ENCODE measurements around the gene CYLD.

The CYLD gene

DNA sequence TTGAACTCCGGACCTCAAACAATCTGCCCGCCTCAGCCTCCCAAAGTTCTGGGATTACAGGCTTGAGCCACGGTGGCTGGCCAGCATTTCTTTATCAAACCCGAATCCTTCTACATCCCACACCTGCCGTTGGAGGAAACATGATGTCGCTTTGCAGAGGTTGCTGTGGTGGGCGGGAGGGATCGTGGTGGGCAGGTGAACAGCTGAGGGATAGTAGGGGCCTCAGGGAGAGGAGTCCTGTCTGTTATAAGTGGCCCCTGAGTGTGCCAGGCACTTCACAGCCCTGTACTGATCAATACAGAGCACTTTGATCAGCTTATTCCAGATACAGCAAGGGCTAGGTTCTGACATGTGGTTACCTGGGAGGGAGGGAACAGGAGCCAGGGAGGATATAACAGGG lies 76.5 kb downstream of the CYLD start:
- WGBS (ENCODE audit: insufficient coverage, insufficient read length), result no CpG with 5 or more reads among the region's 8 CpGs
- DNase-seq (ENCODE audit: low read depth, low spot score), result no peak
- H3K27ac ChIP-seq (ENCODE audit: low read length), result no peak overlapping the region
- H3K36me3 ChIP-seq (ENCODE audit: control insufficient read depth, insufficient read depth, low read length), result no peaks in the 10 kb centered on the region
- H3K9me3 ChIP-seq (ENCODE audit: control insufficient read depth, insufficient read depth, low read length), result no peaks in the 10 kb centered on the region
- no peaks in the 10 kb centered on the region for H3K27me3 ChIP-seq (ENCODE audit: control insufficient read depth, insufficient read depth, low read length)
- H3K4me3 ChIP-seq (ENCODE audit: low read length), result no peak overlapping the region
- no peaks in the 10 kb centered on the region for H3K4me1 ChIP-seq (ENCODE audit: control insufficient read depth, insufficient read depth, low read length)

DNA sequence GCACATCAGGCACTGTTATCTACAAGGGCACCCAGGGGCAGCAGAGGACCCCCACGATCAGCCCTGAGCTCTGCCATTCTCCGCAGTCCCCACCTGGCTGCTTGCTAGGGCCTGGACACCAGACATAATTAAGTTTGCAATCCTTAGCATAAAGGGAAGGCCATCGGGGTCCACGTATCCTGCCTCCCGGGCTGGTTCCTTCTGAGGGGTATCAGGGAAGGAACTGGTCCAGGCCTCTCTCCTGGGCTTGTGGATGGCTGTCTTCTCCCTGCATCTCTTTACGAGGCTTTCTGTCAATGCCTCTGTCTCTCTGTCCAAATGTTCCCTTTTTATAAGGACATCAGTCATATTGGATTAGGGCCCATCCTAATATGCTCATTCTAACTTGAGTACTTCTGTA lies 77.8 kb downstream of the CYLD start:
- H3K27me3 ChIP-seq (ENCODE audit: control insufficient read depth, insufficient read depth, low read length), result no peaks in the 10 kb centered on the region
- no peaks in the 10 kb centered on the region for H3K4me1 ChIP-seq (ENCODE audit: control insufficient read depth, insufficient read depth, low read length)
- no peak for DNase-seq (ENCODE audit: low read depth, low spot score)
- no peaks in the 10 kb centered on the region for H3K9me3 ChIP-seq (ENCODE audit: control insufficient read depth, insufficient read depth, low read length)
- no peak overlapping the region for H3K4me3 ChIP-seq (ENCODE audit: low read length)
- WGBS (ENCODE audit: insufficient coverage, insufficient read length), result no CpG with 5 or more reads among the region's 6 CpGs
- no peaks in the 10 kb centered on the region for H3K36me3 ChIP-seq (ENCODE audit: control insufficient read depth, insufficient read depth, low read length)
- H3K27ac ChIP-seq (ENCODE audit: low read length), result no peak overlapping the region

DNA sequence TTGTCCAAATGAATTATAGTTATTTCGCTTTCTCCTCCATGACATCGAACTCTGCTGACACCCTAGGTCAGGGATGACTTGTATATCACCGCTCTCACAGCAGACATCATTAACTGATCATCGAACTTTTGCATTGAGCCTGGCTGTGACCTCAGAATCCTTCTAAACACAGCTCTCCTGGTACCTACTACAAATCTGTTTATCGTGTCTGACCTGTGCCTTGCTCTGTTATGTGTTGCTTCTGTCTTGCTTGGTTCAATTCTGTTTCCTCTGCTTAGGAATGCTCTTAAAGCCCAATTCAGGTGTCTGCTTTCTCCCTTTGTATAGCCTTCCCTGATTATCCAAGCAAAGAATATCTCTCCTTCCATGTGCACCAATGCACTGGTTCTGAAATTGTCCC lies 78.3 kb downstream of the CYLD start:
- Histone ChIP-seq H3K4me1 (ENCODE audit: control insufficient read depth, insufficient read depth, low read length) (no peaks in the 10 kb centered on the region), H3K27ac (ENCODE audit: low read length) (no peak overlapping the region), H3K27me3 (ENCODE audit: control insufficient read depth, insufficient read depth, low read length) (no peaks in the 10 kb centered on the region), H3K36me3 (ENCODE audit: control insufficient read depth, insufficient read depth, low read length) (no peaks in the 10 kb centered on the region), H3K4me3 (ENCODE audit: low read length) (no peak overlapping the region), H3K9me3 (ENCODE audit: control insufficient read depth, insufficient read depth, low read length) (no peaks in the 10 kb centered on the region)
- DNase-seq (ENCODE audit: low read depth, low spot score), result no peak
- no CpG with 5 or more reads among the region's 5 CpGs for WGBS (ENCODE audit: insufficient coverage, insufficient read length)

DNA sequence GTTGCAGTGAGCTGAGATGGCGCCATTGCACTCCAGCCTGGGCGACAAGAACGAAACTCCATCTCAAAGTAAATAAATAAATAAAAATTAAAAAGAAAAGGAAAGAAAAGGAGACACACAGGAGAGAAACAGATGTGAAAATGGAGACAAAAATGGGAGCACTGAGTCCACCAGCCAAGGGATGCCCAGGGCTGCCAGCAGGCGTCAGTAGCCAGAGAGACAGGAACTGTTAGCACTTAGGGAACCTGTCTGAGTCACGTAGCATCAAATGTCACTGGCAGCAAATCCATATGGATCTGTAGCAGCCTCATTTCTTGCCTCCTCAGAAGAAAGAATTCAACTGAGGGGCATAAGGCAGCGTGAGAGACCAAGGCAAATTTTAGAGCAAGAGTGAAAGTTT lies 79.7 kb downstream of the CYLD start:
- WGBS (ENCODE audit: insufficient coverage, insufficient read length), result no CpG with 5 or more reads among the region's 6 CpGs
- H3K36me3 ChIP-seq (ENCODE audit: control insufficient read depth, insufficient read depth, low read length), result no peaks in the 10 kb centered on the region
- H3K27ac ChIP-seq (ENCODE audit: low read length), result no peak overlapping the region
- H3K9me3 ChIP-seq (ENCODE audit: control insufficient read depth, insufficient read depth, low read length), result no peaks in the 10 kb centered on the region
- no peaks in the 10 kb centered on the region for H3K27me3 ChIP-seq (ENCODE audit: control insufficient read depth, insufficient read depth, low read length)
- no peaks in the 10 kb centered on the region for H3K4me1 ChIP-seq (ENCODE audit: control insufficient read depth, insufficient read depth, low read length)
- DNase-seq (ENCODE audit: low read depth, low spot score), result no peak
- no peak overlapping the region for H3K4me3 ChIP-seq (ENCODE audit: low read length)

DNA sequence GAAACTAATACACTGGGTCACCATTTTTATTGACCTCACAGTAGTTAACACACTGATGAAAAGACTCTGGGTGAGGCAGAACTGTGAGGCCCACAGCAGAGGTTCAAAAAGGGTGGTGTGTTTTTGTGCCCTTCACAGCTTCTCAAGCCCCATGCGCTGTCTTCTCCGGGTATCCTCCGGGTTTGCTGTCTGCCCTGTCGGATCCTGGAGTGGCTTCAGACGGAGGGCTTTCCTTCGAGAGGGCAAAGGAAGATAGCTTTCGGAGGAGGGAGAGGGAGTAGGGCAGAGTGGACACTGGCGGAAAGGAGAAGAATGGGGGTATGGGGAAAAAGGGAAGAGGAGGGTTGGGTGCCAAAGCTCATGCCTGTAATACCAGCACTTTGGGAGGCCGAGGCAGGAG lies 80.8 kb downstream of the CYLD start:
- DNase-seq (ENCODE audit: low read depth, low spot score), result no peak
- H3K36me3 ChIP-seq (ENCODE audit: control insufficient read depth, insufficient read depth, low read length), result no peaks in the 10 kb centered on the region
- WGBS (ENCODE audit: insufficient coverage, insufficient read length), result no CpG with 5 or more reads among the region's 9 CpGs
- no peaks in the 10 kb centered on the region for H3K27me3 ChIP-seq (ENCODE audit: control insufficient read depth, insufficient read depth, low read length)
- H3K4me3 ChIP-seq (ENCODE audit: low read length), result no peak overlapping the region
- H3K4me1 ChIP-seq (ENCODE audit: control insufficient read depth, insufficient read depth, low read length), result no peaks in the 10 kb centered on the region
- no peak overlapping the region for H3K27ac ChIP-seq (ENCODE audit: low read length)
- no peaks in the 10 kb centered on the region for H3K9me3 ChIP-seq (ENCODE audit: control insufficient read depth, insufficient read depth, low read length)

DNA sequence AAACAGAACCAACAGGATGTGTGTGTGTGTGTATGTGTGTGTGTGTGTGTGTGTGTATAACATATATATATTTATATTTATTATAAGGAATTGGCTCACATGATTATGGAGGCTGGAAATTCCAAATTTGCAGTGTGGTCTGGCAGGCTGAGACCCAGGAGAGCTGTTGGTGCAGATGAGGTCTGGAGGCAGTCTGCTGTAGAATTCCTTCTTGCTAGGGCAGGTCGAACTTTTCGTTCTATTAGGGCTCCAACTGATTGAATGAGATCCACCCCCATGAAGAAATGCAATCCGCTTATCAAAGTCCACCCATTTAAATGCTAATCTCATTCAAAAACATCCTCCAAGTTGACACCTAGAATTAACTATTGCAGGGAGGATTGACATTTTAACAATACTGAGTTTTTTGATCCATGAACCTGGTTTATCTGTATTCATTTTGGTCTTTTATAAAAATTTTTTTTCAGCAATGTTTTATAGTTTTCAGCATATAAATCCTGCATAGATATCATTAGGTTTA lies 85.0 kb downstream of the CYLD start:
- Histone ChIP-seq H3K4me1 (ENCODE audit: control insufficient read depth, insufficient read depth, low read length) (no peaks in the 10 kb centered on the region), H3K27me3 (ENCODE audit: control insufficient read depth, insufficient read depth, low read length) (no peaks in the 10 kb centered on the region), H3K36me3 (ENCODE audit: control insufficient read depth, insufficient read depth, low read length) (no peaks in the 10 kb centered on the region), H3K27ac (ENCODE audit: low read length) (no peak overlapping the region), H3K9me3 (ENCODE audit: control insufficient read depth, insufficient read depth, low read length) (no peaks in the 10 kb centered on the region), H3K4me3 (ENCODE audit: low read length) (no peak overlapping the region)
- no peak for DNase-seq (ENCODE audit: low read depth, low spot score)
- WGBS (ENCODE audit: insufficient coverage, insufficient read length), result no CpG with 5 or more reads among the region's 3 CpGs

DNA sequence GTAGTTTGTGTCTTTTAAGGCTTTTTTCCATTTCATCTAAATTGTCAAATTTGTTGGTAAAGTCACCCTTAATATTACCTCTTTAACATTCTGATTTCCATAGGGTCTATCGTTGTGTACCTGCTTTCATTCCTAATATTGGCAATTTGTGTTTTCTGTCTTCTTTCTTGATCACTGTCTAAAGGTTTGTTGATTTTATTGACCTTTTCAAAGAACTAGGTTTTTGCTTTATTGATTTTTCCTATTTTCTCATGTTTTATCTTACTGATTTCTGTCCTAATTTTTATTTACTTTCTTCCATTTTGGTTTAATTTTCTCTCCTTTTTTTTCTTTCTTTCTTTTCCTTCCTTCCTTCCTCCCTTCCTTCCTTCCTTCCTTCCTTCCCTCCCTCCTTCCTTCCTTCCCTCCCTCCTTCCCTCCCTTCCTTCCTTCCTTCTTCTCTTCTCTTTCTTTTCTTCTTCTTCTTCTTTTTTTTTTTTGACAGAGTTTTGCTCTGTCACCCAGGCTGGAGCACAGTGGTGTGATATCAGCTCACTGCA lies 86.3 kb downstream of the CYLD start:
- Histone ChIP-seq H3K9me3 (ENCODE audit: control insufficient read depth, insufficient read depth, low read length) (no peaks in the 10 kb centered on the region), H3K36me3 (ENCODE audit: control insufficient read depth, insufficient read depth, low read length) (no peaks in the 10 kb centered on the region), H3K27ac (ENCODE audit: low read length) (no peak overlapping the region), H3K4me1 (ENCODE audit: control insufficient read depth, insufficient read depth, low read length) (no peaks in the 10 kb centered on the region), H3K4me3 (ENCODE audit: low read length) (no peak overlapping the region), H3K27me3 (ENCODE audit: control insufficient read depth, insufficient read depth, low read length) (no peaks in the 10 kb centered on the region)
- no CpG with 5 or more reads among the region's 1 CpG for WGBS (ENCODE audit: insufficient coverage, insufficient read length)
- no peak for DNase-seq (ENCODE audit: low read depth, low spot score)

DNA sequence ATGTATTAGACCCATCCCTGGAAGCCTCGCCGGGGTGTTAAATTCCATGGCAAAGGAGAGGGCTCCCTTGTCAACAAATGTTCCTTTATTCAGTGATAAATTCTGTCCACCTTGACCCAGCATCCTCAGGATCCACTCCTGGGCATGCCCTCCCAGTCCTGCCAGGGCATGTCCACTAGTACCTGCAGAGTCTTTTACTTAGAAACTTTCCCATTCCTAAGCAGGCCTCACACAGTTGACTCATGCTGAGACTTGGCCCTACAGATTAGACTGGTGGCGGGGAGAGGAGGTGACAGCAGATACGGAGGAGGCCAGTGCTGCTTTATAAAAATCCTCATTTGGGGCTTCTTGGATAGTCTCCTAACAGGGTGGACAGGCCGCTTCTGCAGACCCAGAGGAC lies 88.8 kb downstream of the CYLD start:
- Histone ChIP-seq H3K36me3 (ENCODE audit: control insufficient read depth, insufficient read depth, low read length) (no peaks in the 10 kb centered on the region), H3K4me3 (ENCODE audit: low read length) (no peak overlapping the region), H3K27me3 (ENCODE audit: control insufficient read depth, insufficient read depth, low read length) (no peaks in the 10 kb centered on the region), H3K4me1 (ENCODE audit: control insufficient read depth, insufficient read depth, low read length) (no peaks in the 10 kb centered on the region), H3K27ac (ENCODE audit: low read length) (no peak overlapping the region), H3K9me3 (ENCODE audit: control insufficient read depth, insufficient read depth, low read length) (no peaks in the 10 kb centered on the region)
- no CpG with 5 or more reads among the region's 5 CpGs for WGBS (ENCODE audit: insufficient coverage, insufficient read length)
- DNase-seq (ENCODE audit: low read depth, low spot score), result no peak

DNA sequence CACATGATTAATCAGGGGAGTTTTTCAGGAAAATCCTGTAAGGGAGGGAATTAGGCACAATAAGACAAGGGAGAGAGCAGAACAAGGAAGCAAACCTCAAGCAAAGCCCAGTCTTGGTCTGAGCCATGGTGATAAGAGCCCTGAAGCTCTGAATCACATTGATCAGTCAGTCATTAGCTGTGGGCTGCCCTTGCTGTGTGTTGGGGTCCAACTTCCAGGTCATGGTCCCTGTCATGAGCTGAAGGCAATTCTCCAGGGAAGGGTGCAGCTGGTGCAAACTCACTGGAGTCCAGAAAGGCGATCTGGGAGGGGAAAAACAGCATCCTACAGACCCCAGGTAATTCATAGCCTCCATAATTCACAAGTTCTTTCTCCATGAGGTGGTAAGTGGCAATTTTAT lies 89.9 kb downstream of the CYLD start:
- Histone ChIP-seq H3K27ac (ENCODE audit: low read length) (no peak overlapping the region), H3K36me3 (ENCODE audit: control insufficient read depth, insufficient read depth, low read length) (no peaks in the 10 kb centered on the region), H3K4me1 (ENCODE audit: control insufficient read depth, insufficient read depth, low read length) (no peaks in the 10 kb centered on the region), H3K27me3 (ENCODE audit: control insufficient read depth, insufficient read depth, low read length) (no peaks in the 10 kb centered on the region), H3K9me3 (ENCODE audit: control insufficient read depth, insufficient read depth, low read length) (no peaks in the 10 kb centered on the region), H3K4me3 (ENCODE audit: low read length) (no peak overlapping the region)
- no peak for DNase-seq (ENCODE audit: low read depth, low spot score)
- no CpG with 5 or more reads among the region's 1 CpG for WGBS (ENCODE audit: insufficient coverage, insufficient read length)

DNA sequence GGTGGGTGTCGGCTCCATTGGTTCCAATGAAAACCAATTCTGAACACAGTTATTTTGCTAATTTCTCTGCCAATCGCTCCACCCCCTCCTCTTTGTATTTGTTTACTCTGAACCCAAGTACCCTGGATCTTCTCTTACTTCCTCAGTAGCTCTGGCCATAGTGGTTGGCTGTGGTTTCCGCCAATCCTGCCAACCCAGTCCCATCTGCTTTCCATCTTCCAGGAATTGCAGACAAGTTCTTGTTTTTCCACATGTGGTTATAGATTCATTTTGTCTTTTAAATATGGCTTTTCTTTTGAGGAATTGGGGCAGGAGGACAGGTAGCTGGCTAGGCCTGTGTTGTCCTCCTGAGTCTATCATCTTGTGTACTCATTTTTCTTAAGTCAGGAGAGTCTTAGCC lies 92.0 kb downstream of the CYLD start:
- Histone ChIP-seq H3K27ac (ENCODE audit: low read length) (no peak overlapping the region), H3K27me3 (ENCODE audit: control insufficient read depth, insufficient read depth, low read length) (no peaks in the 10 kb centered on the region), H3K9me3 (ENCODE audit: control insufficient read depth, insufficient read depth, low read length) (no peaks in the 10 kb centered on the region), H3K4me1 (ENCODE audit: control insufficient read depth, insufficient read depth, low read length) (no peaks in the 10 kb centered on the region), H3K36me3 (ENCODE audit: control insufficient read depth, insufficient read depth, low read length) (no peaks in the 10 kb centered on the region), H3K4me3 (ENCODE audit: low read length) (no peak overlapping the region)
- DNase-seq (ENCODE audit: low read depth, low spot score), result no peak
- WGBS (ENCODE audit: insufficient coverage, insufficient read length), result no CpG with 5 or more reads among the region's 3 CpGs

DNA sequence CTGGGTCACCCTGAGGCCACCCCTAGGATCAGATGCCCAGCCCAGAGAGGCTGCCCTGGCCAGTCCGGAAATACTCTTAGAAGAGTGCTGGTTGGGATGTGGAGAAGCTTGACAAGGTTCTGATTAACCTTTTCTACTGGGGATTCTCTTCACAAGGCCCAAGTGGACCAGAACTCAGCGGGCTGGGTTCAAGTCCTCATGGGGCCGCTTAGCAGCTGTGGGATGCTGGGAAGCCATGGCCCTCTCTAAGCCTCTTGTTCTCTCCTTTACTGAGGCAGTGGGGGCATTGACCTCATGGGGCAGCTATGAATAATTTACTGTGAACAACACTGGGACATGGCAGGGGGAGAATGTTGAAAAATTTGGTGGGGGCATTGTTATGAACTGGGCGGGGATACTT lies 92.8 kb downstream of the CYLD start:
- no peaks in the 10 kb centered on the region for H3K4me1 ChIP-seq (ENCODE audit: control insufficient read depth, insufficient read depth, low read length)
- H3K27me3 ChIP-seq (ENCODE audit: control insufficient read depth, insufficient read depth, low read length), result no peaks in the 10 kb centered on the region
- WGBS (ENCODE audit: insufficient coverage, insufficient read length), result no CpG with 5 or more reads among the region's 4 CpGs
- H3K4me3 ChIP-seq (ENCODE audit: low read length), result no peak overlapping the region
- no peaks in the 10 kb centered on the region for H3K36me3 ChIP-seq (ENCODE audit: control insufficient read depth, insufficient read depth, low read length)
- no peak for DNase-seq (ENCODE audit: low read depth, low spot score)
- no peaks in the 10 kb centered on the region for H3K9me3 ChIP-seq (ENCODE audit: control insufficient read depth, insufficient read depth, low read length)
- no peak overlapping the region for H3K27ac ChIP-seq (ENCODE audit: low read length)
